Loucy (cell line): ENCODE measurements around the gene GIMAP2.

Experiments used
- EZH2phosphoT487 ChIP-seq: fragments of 200-600 bp; IDR thresholded peaks from 2 replicates; pipeline ENCODE4 v1.6.1; 2018; ENCODE audit warnings: antibody characterized with exemption, mild to moderate bottlenecking, moderate library complexity, borderline replicate concordance
- TF ChIP-seq, protein P1 (sequence below): fragments of 200-600 bp; sonication (generic); conservative IDR thresholded peaks from 2 replicates; pipeline ENCODE4 v1.5.1; 2014; ENCODE audit warnings: mild to moderate bottlenecking, antibody characterized with exemption, low read length

DNA sequence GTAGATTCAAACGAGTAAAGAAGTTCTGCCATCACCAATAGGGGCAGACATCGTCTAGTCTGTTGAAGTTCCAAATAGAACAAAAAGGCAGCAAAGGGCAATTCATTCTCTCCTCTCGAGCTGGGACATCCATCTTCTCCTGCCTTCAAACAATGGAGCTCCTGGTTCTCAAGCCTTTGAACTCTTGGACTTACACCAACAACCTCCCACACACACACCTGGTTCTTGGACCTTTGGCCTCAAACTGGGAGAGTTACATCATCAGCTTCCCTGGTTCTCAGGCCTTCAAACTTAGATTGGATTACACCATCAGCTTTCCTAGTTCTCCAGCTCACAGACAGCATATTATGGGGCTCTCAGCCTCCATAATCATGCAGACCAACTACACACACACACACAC, 41.9 kb downstream of the GIMAP2 start:
- TF ChIP-seq, protein P1, sequence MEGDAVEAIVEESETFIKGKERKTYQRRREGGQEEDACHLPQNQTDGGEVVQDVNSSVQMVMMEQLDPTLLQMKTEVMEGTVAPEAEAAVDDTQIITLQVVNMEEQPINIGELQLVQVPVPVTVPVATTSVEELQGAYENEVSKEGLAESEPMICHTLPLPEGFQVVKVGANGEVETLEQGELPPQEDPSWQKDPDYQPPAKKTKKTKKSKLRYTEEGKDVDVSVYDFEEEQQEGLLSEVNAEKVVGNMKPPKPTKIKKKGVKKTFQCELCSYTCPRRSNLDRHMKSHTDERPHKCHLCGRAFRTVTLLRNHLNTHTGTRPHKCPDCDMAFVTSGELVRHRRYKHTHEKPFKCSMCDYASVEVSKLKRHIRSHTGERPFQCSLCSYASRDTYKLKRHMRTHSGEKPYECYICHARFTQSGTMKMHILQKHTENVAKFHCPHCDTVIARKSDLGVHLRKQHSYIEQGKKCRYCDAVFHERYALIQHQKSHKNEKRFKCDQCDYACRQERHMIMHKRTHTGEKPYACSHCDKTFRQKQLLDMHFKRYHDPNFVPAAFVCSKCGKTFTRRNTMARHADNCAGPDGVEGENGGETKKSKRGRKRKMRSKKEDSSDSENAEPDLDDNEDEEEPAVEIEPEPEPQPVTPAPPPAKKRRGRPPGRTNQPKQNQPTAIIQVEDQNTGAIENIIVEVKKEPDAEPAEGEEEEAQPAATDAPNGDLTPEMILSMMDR, result no peak
- no peak for TF ChIP-seq EZH2phosphoT487
